ENCODE data around the gene PDZD7.

GRCh38 chr10:101021692-101022251 is 9.2 kb downstream of the PDZD7 start:
- TF ChIP-seq CTCF (IDR thresholded peaks at IDR 0.05), result no peak
- no peak for TF ChIP-seq POLR2A (IDR thresholded peaks at IDR 0.05)
